GM19397 (cell line): ENCODE measurements around the gene RELT.

Experiments
- ATAC-seq: cut with Tn5 transposase; IDR thresholded peaks from one replicate; pipeline ENCODE4 v1.9.1; 2021; ENCODE audit warnings: mild to moderate bottlenecking, moderate library complexity; ENCODE audit not compliant: unreplicated experiment

The RELT gene

GRCh38 chr11:73376160-73376802 is at the start of gene RELT:
RELT (plus strand) TSS chr11:73376399; CDS start chr11:73389137, 12,738 bp downstream.
- peak; percentile 73 for ATAC-seq

GRCh38 chr11:73326929-73327811 is 49.0 kb upstream of the RELT start:
- no peak for ATAC-seq

DNA sequence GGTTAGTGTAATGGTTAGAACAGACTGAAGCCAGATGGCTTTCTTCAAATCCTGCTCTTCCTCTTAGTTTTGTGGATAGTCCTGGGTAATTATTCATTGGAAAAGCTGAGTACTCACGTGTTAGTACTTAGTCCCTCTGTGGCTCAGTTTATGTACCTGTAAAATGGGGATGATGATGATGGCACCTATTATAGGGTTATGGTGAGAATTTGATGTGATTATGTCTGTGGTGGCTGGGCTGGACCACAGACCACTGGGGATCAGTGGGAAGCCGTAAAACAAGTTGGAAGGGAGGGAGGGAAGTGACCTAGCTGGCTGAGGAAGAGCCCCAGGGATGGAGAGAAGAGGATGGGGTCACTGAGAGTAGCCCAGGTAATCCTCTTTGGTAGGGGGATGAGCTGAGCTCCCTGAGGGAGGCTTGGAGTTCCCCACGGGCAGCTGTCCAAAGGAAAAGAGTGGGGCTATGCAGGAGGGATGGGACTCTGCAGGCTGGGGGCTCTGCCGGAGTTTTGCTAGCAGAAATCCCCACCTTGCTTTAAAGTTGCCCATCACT is 48.3 kb upstream of the RELT start:
- no peak for ATAC-seq

DNA sequence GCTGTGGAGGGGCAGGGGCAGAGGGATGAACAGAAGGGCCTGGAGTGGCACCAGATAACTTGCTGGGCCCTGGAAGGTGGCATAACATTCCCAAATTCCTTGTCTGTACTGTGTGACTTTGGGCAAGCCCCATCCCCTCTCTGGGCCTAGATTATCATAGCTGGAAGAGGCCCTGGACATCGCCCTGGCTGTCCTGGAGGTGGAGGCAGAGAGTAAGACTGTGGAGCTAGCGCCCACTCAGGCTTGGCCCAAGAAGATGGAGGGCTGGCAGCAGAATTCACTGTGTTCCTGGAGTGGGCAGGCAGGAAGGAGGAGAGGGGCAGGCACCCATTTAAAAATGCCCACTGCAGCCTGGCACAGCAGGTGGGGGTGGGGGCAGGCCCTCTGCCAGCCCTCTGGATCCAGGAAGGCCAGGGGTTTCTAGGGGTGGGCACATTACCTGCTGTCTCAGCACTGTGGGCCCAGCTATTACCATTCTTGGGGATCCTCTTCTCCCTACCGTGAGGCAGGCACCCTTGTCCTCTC is 45.6 kb upstream of the RELT start:
- ATAC-seq = no peak

GRCh38 chr11:73331138-73331916 is 44.9 kb upstream of the RELT start:
- ATAC-seq = no peak

GRCh38 chr11:73333173-73333572 is 43.0 kb upstream of the RELT start:
- ATAC-seq = no peak

DNA sequence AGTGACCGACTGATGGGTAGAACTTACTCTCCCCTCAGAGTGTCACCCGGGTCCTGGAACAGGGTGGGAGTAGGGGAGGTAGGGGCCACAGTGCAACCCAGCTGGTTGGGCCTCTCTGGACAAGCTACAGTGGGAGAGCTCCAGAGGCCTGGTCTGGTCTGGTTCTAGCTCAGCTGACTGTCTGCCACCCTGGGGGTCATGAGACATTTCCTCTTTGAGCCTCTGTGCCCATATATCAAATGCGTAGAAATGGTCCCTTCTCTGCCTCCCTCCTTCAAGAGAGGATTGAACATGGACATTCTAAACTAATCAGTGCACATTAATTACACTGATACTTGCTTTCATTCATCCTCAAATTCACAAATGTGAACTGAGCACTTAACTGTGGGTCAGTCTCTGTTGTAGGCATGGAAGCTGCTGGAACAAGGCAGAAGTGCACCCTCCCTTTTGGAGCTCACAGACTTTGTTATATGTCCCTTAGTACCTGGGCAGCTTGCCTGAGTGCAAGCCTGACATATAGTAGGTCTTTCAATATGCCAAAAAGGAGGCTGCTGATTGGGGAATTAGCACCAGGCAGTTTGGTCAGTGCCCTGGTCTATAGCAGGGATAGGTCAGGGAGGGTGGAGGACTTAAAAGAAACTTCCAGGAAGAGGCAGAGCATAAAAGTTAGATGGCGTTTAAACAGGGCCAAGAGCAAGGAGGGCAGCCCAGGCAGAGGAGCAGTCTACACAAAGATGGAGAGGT is 42.4 kb upstream of the RELT start:
- no peak for ATAC-seq

- ATAC-seq = no peak
Observed at GRCh38 chr11:73334384-73335203, 41.6 kb upstream of the RELT start.

DNA sequence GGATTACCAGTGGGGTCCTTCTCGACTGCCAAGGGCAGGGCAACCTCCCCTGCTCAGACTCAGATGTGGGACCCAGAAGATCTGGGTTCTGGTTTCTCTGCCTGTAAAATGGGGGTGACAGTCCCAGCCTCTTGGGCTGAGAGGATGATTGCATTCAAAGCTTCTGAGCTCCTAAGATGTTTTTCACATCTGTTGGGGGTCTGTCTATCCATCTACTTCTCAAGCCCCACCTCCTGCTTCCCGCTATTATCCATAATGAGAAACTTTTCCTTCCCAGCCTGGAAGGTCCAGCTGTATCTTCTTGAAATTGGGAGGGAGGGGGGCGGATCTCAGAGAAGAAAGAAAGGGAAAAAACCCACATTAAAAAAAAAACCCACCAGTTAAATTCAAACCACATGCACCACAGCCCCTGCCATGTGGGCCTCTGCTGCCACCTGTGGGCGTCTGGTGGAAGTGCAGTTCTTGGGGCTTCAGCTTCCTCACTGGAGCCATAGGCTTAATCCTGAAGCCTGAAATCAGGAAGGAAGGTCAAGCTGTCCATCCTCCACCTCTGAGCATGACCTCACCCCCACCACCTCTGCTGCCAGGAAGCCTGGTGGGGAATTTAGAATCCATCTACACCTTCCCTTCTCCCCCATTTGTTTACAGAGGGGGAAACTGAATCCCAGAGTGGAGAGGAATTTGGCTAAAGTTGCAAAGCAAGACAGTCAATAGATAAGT is 40.8 kb upstream of the RELT start:
- no peak for ATAC-seq

DNA sequence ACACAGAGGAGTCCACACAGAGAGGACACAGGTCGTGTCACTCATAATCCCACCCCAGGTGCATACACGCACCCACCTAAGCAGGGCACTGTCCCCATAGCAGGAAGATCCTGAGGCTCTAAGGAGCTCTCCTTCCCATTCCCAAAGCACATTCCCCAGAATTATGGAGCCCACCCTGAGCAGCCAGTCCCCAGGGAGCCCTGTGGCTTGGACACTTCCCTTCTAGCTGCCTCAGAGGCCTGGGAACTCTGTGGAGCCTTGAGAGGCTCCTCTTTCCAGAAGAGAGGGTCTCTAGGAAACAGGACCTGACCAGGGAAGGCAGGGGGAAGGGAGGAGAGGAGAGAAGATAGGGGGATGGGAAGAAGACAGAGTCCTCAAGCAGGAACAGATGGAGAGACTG is 38.4 kb upstream of the RELT start:
- ATAC-seq = no peak

DNA sequence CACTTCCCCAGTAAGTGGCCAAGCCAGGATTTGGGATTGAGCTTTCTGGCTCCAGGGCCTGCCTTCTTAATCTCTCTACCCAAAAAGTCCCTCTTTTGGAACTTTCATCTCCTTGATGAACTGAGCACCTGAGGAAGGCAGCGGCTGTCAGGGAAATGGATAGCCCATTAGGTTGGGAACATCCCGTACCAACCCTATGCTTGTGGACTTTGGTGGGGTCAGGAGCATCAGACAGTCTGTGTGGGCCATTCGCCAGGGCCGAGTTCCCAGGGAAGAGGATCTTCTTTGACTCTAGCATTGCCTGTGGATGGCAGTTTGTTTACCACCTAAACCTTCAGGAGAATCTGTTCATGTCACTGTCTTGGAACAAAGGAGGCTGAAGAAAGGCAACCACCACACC is 37.9 kb upstream of the RELT start:
- ATAC-seq = no peak

GRCh38 chr11:73340164-73340563 is 36.0 kb upstream of the RELT start:
- no peak for ATAC-seq

- no peak for ATAC-seq
Observed at GRCh38 chr11:73342633-73343032, 33.6 kb upstream of the RELT start.

GRCh38 chr11:73343076-73343873 is 32.9 kb upstream of the RELT start:
- ATAC-seq = no peak

GRCh38 chr11:73344191-73344607 is 32.0 kb upstream of the RELT start:
- no peak for ATAC-seq

GRCh38 chr11:73345481-73346160 is 30.6 kb upstream of the RELT start:
- no peak for ATAC-seq

GRCh38 chr11:73346186-73346935 is 29.8 kb upstream of the RELT start:
- no peak for ATAC-seq
